Right lobe of liver (tissue), 6 donors: ENCODE results near the gene CENPM. TPM values are rescaled to one million over a fixed set of nuclear protein-coding genes. Genes with fewer than 3 reads are reported as not detected.

ENCODE experiments used
- ATAC-seq, 4 donors: fragments of 200-7000 bp; cut with Tn5 transposase; one replicate each; pipeline ENCODE4 v1.9.1; 2020; ENCODE audit warnings: mild to moderate bottlenecking in 4 of 4, moderate library complexity in 4 of 4
- DNase-seq, 3 donors: peaks; one replicate each; pipeline ENCODE4 v3.0.0-alpha.2; 2020
- H3K27ac ChIP-seq, 3 donors: fragments of 200-600 bp; one replicate each; pipeline ENCODE4 v1.8.0; 2022
- H3K27me3 ChIP-seq, 2 donors: fragments of 200-600 bp; one replicate each; pipeline ENCODE4 v1.8.0; 2022
- H3K36me3 ChIP-seq, 4 donors: fragments of 200-600 bp; sonication (generic) in 1 of 4; one replicate each; pipeline versions ENCODE4 v1.5.1 to v1.8.0; 2017 to 2022; ENCODE audit warnings: control low read depth in 1 of 4
- H3K4me1 ChIP-seq, 4 donors: fragments of 200-600 bp; sonication (generic) in 1 of 4; one replicate each; pipeline versions ENCODE4 v1.5.1 to v1.8.0; 2017 to 2022; ENCODE audit warnings: control low read depth in 1 of 4
- H3K4me3 ChIP-seq, 3 donors: fragments of 200-600 bp; one replicate each; pipeline ENCODE4 v1.8.0; 2022
- H3K9me3 ChIP-seq, 4 donors: fragments of 200-600 bp; sonication (generic) in 1 of 4; one replicate each; pipeline versions ENCODE4 v1.5.1 to v1.8.0; 2017 to 2022; ENCODE audit warnings: control low read depth in 1 of 4
- CTCF ChIP-seq, 4 donors: fragments of 200-600 bp in 3 of 4; fragments of 450-650 bp in 1 of 4; IDR thresholded peaks; one replicate each; pipeline versions ENCODE4 v1.5.1 to v1.8.0; 2016 to 2022; ENCODE audit warnings: antibody characterized with exemption in 4 of 4, mild to moderate bottlenecking in 2 of 4
- POLR2A ChIP-seq: fragments of 450-650 bp; IDR thresholded peaks from one replicate; pipeline ENCODE4 v1.6.1; 2017; ENCODE audit warnings: antibody characterized with exemption, mild to moderate bottlenecking
- WGBS: methylation state at CpG from one replicate; pipeline ENCODE4 v1.1.6; 2018; ENCODE audit warnings: low coverage, low lambda C conversion rate; ENCODE audit not compliant: insufficient coverage; ENCODE audit errors: missing lambda C conversion rate; 5-methylcytosine and 5-hydroxymethylcytosine counted together
- intact Hi-C, 2 donors: fragments of 100-400 bp; cut with DNase I; formaldehyde crosslinking; loops; one replicate each; pipeline versions ENCODE4 v1.11.2 to v1.14.1; 2022
- total RNA-seq, 6 experiments: library from RNA; depleted of rRNA in 2 of 6; stranded (reverse); fragments of >200 nt in 2 of 6; fragmentation: NEBNext Ultra II Directional in 3 of 6; extraction: Animal tissue kit (Norgen Biotek cat#: 25700) in 3 of 6; gene quantifications; one replicate each; pipeline versions ENCODE4 v1.1.0 to v1.2.4, GENCODE V29; 2016 to 2023
- donor health status: DM: no; HTN: yes; CAD: no.
- donor health status: DM: no; HTN: no; CAD: no.
- donor health status: DM: no; HTN: no; CAD: no.
- donor health status: DM: no; HTN: yes; CAD: no.
- donor health status: DM: no; HTN: yes; CAD: no.

Gene CENPM
- total RNA-seq, 6 experiments from 2014 or later: 0.29 to 3.7 (median 1.8) TPM; not detected in 2

- ATAC-seq (no peak), DNase-seq (no peak)
- WGBS: 95% methylated on average over 4 of the region's 24 CpGs
- H3K27ac ChIP-seq: no peak overlapping the region
- H3K4me3 ChIP-seq: no peak overlapping the region
- intact Hi-C loops: no loop called here
- peaks cover 0 to 51% (median 17%) of the 10 kb centered on the region in 4 donors for H3K36me3 ChIP-seq
- H3K27me3 ChIP-seq: peaks cover 0 to 4% of the 10 kb centered on the region in 2 donors
- H3K4me1 ChIP-seq: peaks cover 0 to 25% (median 7%) of the 10 kb centered on the region in 4 donors
- H3K9me3 ChIP-seq: no peaks in the 10 kb centered on the region
- TF ChIP-seq POLR2A: no peak
- TF ChIP-seq CTCF (IDR thresholded peaks at IDR 0.05): no peak
These were observed 42.2 kb downstream of the CENPM start for GRCh38 chr22:41904450-41905410.

- H3K9me3 ChIP-seq: no peaks in the 10 kb centered on the region
- H3K4me1 ChIP-seq: peaks cover 0 to 22% (median 7%) of the 10 kb centered on the region in 4 donors
- no peak overlapping the region for H3K4me3 ChIP-seq
- no peaks in the 10 kb centered on the region for H3K27me3 ChIP-seq
- DNase-seq (peak; percentile 90 to 98 (median 97)), ATAC-seq (peak; percentile 90 to 97 (median 94))
- peak overlapping the region in 2 of 3 donors; percentile 59 to 74 for H3K27ac ChIP-seq
- intact Hi-C loops: no loop called here
- TF ChIP-seq POLR2A: no peak
- peak in 1 of 4 donors; percentile 17 for TF ChIP-seq CTCF (IDR thresholded peaks at IDR 0.05)
- peaks cover 0 to 69% (median 22%) of the 10 kb centered on the region in 4 donors for H3K36me3 ChIP-seq
- WGBS: 40% methylated on average over 1 of the region's 15 CpGs
These were observed 44.0 kb downstream of the CENPM start for GRCh38 chr22:41902932-41903421.

- WGBS: no CpG with 5 or more reads among the region's 7 CpGs
- H3K36me3 ChIP-seq: peaks cover 0 to 77% (median 26%) of the 10 kb centered on the region in 4 donors
These were observed 44.9 kb downstream of the CENPM start for GRCh38 chr22:41902016-41902415.

More at GRCh38 chr22:41902016-41902415, 44.9 kb downstream of the CENPM start:
- intact Hi-C loops: no loop called here
- no peak for ATAC-seq
- no peak overlapping the region for H3K4me3 ChIP-seq
- no peaks in the 10 kb centered on the region for H3K9me3 ChIP-seq
- DNase-seq: no peak
- no peaks in the 10 kb centered on the region for H3K27me3 ChIP-seq
- peaks cover 0 to 22% (median 7%) of the 10 kb centered on the region in 4 donors for H3K4me1 ChIP-seq
- H3K27ac ChIP-seq: peak overlapping the region in 2 of 3 donors; percentile 59 to 74
- TF ChIP-seq POLR2A: no peak
- no peak for TF ChIP-seq CTCF (IDR thresholded peaks at IDR 0.05)
